ENCODE data around the gene TNNI3K. TPM values are rescaled to one million over a fixed set of nuclear protein-coding genes. Genes with fewer than 3 reads are reported as not detected.

The TNNI3K gene
- total and polyA plus RNA-seq, 10 of the 15 experiments (the other 5 are each of a cell fraction or from before 2014, with no cell fraction given) = 0.14 to 1.6 (median 0.44) TPM; not detected in 4

DNA sequence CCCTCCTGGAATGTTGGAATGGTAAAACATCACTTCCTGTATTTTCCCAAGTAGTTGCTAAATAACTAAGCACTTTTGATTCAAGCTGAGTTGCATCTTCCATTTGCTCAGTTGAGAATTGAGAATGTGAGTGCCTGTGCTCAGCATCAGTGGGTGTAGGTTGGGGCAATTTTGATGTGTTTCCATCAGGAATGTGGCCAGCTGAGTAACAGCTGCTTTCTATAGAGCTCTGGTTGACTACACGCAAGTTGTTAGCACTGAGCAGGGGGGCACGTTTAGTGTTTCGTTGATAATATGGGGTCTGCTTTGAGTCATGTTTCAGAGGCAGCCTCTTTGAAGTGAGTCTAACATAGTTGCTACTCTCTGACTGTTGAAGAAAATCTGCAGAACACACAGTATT, 235.7 kb downstream of the TNNI3K start:
- no peak for TF ChIP-seq GABPA (IDR thresholded peaks at IDR 0.05; ENCODE audit: low read depth)
- TF ChIP-seq HDAC6 (IDR thresholded peaks at IDR 0.05; ENCODE audit: unreplicated experiment) = no peak
- TF ChIP-seq ZZZ3 (IDR thresholded peaks at IDR 0.05; ENCODE audit: control insufficient read depth, insufficient read length, low read depth) = no peak
- no peak for TF ChIP-seq BCL11A (IDR thresholded peaks at IDR 0.05; ENCODE audit: low read depth, low read length)
- TF ChIP-seq JUND (IDR thresholded peaks at IDR 0.05; ENCODE audit: low read depth, low read length) = no peak
- no peak for TF ChIP-seq CEBPB (IDR thresholded peaks at IDR 0.05; ENCODE audit: borderline replicate concordance in 1 of 2, low read depth in 2 of 2, low read length in 2 of 2)
- no peak for TF ChIP-seq IKZF1 (conservative IDR thresholded peaks at IDR 0.05)
- TF ChIP-seq CHD4 (IDR thresholded peaks at IDR 0.05) = no peak
- TF ChIP-seq SIX5 (IDR thresholded peaks at IDR 0.05; ENCODE audit: low read depth, low read length, severe bottlenecking) = no peak
- TF ChIP-seq SMAD5 (IDR thresholded peaks at IDR 0.05; ENCODE audit: low read depth) = no peak
- no peak for TF ChIP-seq ZNF274 (IDR thresholded peaks at IDR 0.05; ENCODE audit: insufficient read depth, insufficient read length)
- TF ChIP-seq, protein P1, sequence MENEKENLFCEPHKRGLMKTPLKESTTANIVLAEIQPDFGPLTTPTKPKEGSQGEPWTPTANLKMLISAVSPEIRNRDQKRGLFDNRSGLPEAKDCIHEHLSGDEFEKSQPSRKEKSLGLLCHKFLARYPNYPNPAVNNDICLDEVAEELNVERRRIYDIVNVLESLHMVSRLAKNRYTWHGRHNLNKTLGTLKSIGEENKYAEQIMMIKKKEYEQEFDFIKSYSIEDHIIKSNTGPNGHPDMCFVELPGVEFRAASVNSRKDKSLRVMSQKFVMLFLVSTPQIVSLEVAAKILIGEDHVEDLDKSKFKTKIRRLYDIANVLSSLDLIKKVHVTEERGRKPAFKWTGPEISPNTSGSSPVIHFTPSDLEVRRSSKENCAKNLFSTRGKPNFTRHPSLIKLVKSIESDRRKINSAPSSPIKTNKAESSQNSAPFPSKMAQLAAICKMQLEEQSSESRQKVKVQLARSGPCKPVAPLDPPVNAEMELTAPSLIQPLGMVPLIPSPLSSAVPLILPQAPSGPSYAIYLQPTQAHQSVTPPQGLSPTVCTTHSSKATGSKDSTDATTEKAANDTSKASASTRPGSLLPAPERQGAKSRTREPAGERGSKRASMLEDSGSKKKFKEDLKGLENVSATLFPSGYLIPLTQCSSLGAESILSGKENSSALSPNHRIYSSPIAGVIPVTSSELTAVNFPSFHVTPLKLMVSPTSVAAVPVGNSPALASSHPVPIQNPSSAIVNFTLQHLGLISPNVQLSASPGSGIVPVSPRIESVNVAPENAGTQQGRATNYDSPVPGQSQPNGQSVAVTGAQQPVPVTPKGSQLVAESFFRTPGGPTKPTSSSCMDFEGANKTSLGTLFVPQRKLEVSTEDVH (IDR thresholded peaks at IDR 0.05; ENCODE audit: low read depth, partially characterized antibody) = no peak
- TF ChIP-seq CBX5 (IDR thresholded peaks at IDR 0.05; ENCODE audit: low read depth) = no peak
- TF ChIP-seq, protein P2, sequence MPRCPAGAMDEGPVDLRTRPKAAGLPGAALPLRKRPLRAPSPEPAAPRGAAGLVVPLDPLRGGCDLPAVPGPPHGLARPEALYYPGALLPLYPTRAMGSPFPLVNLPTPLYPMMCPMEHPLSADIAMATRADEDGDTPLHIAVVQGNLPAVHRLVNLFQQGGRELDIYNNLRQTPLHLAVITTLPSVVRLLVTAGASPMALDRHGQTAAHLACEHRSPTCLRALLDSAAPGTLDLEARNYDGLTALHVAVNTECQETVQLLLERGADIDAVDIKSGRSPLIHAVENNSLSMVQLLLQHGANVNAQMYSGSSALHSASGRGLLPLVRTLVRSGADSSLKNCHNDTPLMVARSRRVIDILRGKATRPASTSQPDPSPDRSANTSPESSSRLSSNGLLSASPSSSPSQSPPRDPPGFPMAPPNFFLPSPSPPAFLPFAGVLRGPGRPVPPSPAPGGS (IDR thresholded peaks at IDR 0.05; ENCODE audit: borderline replicate concordance, insufficient read depth, low read depth, low read length, poor library complexity, severe bottlenecking) = no peak
- no peak for TF ChIP-seq EED (IDR thresholded peaks at IDR 0.05; ENCODE audit: low read depth)
- TF ChIP-seq NFIC (IDR thresholded peaks at IDR 0.05; ENCODE audit: low read depth, low read length) = no peak
- TF ChIP-seq YBX1 (IDR thresholded peaks at IDR 0.05) = no peak
- no peak for TF ChIP-seq RFX5 (IDR thresholded peaks at IDR 0.05; ENCODE audit: low read depth, low read length)
- no TSS peak for BruUV-seq (replicated peaks)

More for the DNA sequence above, 235.7 kb downstream of the TNNI3K start:
- CTCF ChIA-PET = interaction anchor here (3.4 kb wide), 1 partner anchor 219 kb away, joined by 22 read pairs; no protein-coding TSS in a partner anchor
- RAD21 ChIA-PET (ENCODE audit: unreplicated experiment) = interaction anchor here (1.2 kb wide), 1 partner anchor 471 kb away, joined by 3 read pairs; no protein-coding TSS in a partner anchor
- Histone ChIP-seq H3K4me1 (ENCODE audit: control insufficient read depth, insufficient read depth, low read length) (no peaks in the 10 kb centered on the region), H3K79me2 (ENCODE audit: control insufficient read depth, insufficient read depth, low read length) (no peaks in the 10 kb centered on the region), H3K27ac (ENCODE audit: control insufficient read depth, insufficient read depth) (no peak overlapping the region), H2AFZ (ENCODE audit: control insufficient read depth, low read depth, low read length) (no peak overlapping the region), H3K9me3 (replicated peaks; ENCODE audit: control insufficient read depth, insufficient read depth, low read length) (no peaks in the 10 kb centered on the region), H3K36me3 (ENCODE audit: control insufficient read depth in 2 of 2, insufficient read depth in 2 of 2, low read length in 1 of 2) (no peaks in the 10 kb centered on the region), H3K27me3 (replicated peaks in 1 of 2; ENCODE audit: control insufficient read depth in 2 of 2, insufficient read depth in 2 of 2, low read length in 1 of 2) (no peaks in the 10 kb centered on the region), H3K4me2 (ENCODE audit: control insufficient read depth, insufficient read depth) (no peak overlapping the region), H3K9ac (ENCODE audit: control insufficient read depth, insufficient read depth, low read length) (no peak overlapping the region), H3K4me3 (no peak overlapping the region), H4K20me1 (ENCODE audit: control insufficient read depth, insufficient read depth) (no peaks in the 10 kb centered on the region)
- SMC1A ChIA-PET (ENCODE audit: uncharacterized antibody, unreplicated experiment) = interaction anchor here (0.9 to 4.0 kb wide), 2 partner anchors 219 to 631 kb away, joined by 4 to 23 read pairs; no protein-coding TSS in a partner anchor
- ATAC-seq = no peak
- 4% methylated on average over 3 of the region's 3 CpGs for WGBS (ENCODE audit: insufficient coverage, insufficient replicate concordance, low lambda C conversion rate, missing lambda C conversion rate)
- DNase-seq (ENCODE audit: low read depth, low spot score) = no peak
- FAIRE-seq = no peak
- intact Hi-C loops (cut with micrococcal nuclease; ENCODE audit: unreplicated experiment) = no loop called here
- POLR2A ChIA-PET = no interaction called here
- in situ Hi-C loops (cut with MboI) = loop anchor here (25.0 kb wide), 1 partner anchor 634 kb away; no protein-coding TSS in a partner anchor

All from GM12878 (cell line).